A673 (cell line): Measurements from ENCODE around the gene TST. TPM values are rescaled to one million over a fixed set of nuclear protein-coding genes. Genes with fewer than 3 reads are reported as not detected.

Experiments used
- BruUV-seq: library from RNA; stranded (reverse); fragments of 400-500 nt; replicated peaks from 2 replicates; lab custom pipeline; 2021; lab: Mats Ljungman, UMichigan
- CTCF ChIA-PET: fragments of 300-600 bp; sonication (Branson Sonifier 250); formaldehyde crosslinking; loops from one replicate; lab custom pipeline; 2022; ENCODE audit warnings: antibody characterized with exemption; lab: Charles Lee
- POLR2A ChIA-PET: fragments of 300-600 bp; sonication (Branson Sonifier 250); formaldehyde crosslinking; loops from one replicate; lab custom pipeline; 2022; ENCODE audit warnings: antibody characterized with exemption; ENCODE audit not compliant: low non-redundant PET; lab: Charles Lee
- DNase-seq: peaks from one replicate; pipeline ENCODE4 v3.0.0-alpha.2; 2015; ENCODE audit warnings: low spot score
- H3K27ac ChIP-seq: fragments of 200-600 bp; sonication (generic); 2 replicates; pipeline ENCODE4 v1.5.1; 2016; ENCODE audit warnings: mixed run types, low read depth, mild to moderate bottlenecking, mixed read lengths, antibody characterized with exemption, low read length; ENCODE audit not compliant: poor library complexity, severe bottlenecking
- H3K27me3 ChIP-seq: fragments of 200-600 bp; sonication (generic); replicated peaks from 2 replicates; pipeline ENCODE4 v1.6.1; 2017; ENCODE audit warnings: mixed run types, low read depth, mild to moderate bottlenecking, mixed read lengths, antibody characterized with exemption, low read length; ENCODE audit not compliant: insufficient read depth, poor library complexity
- H3K36me3 ChIP-seq: fragments of 200-600 bp; sonication (generic); 2 replicates; pipeline ENCODE4 v1.6.1; 2016; ENCODE audit warnings: mixed run types, mild to moderate bottlenecking, mixed read lengths, antibody characterized with exemption, low read length; ENCODE audit not compliant: insufficient read depth, poor library complexity, severe bottlenecking
- H3K4me1 ChIP-seq: fragments of 200-600 bp; sonication (generic); 2 replicates; pipeline ENCODE4 v1.6.1; 2017; ENCODE audit warnings: mixed run types, mild to moderate bottlenecking, mixed read lengths, antibody characterized with exemption, low read length; ENCODE audit not compliant: insufficient read depth, poor library complexity, severe bottlenecking
- H3K4me3 ChIP-seq: fragments of 200-600 bp; sonication (generic); 2 replicates; pipeline ENCODE4 v1.5.1; 2016; ENCODE audit warnings: low read depth, mixed run types, mild to moderate bottlenecking, mixed read lengths, low read length; ENCODE audit not compliant: poor library complexity, severe bottlenecking
- H3K9me3 ChIP-seq: fragments of 200-600 bp; sonication (generic); 2 replicates; pipeline ENCODE4 v1.6.1; 2016; ENCODE audit warnings: mixed run types, low read depth, mild to moderate bottlenecking, mixed read lengths, antibody characterized with exemption, low read length; ENCODE audit not compliant: poor library complexity, severe bottlenecking
- CTCF ChIP-seq: fragments of 300-800, 200-600 bp; sonication (generic); conservative IDR thresholded peaks from 2 replicates; pipeline ENCODE4 v1.5.1; 2017; ENCODE audit warnings: low read depth, mild to moderate bottlenecking, antibody characterized with exemption, low read length, moderate library complexity, mixed read lengths
- EZH2 ChIP-seq: fragments of 200-600 bp; sonication (generic); IDR thresholded peaks from 2 replicates; pipeline ENCODE4 v1.6.1; 2017; ENCODE audit warnings: borderline replicate concordance, low read depth, mild to moderate bottlenecking, mixed read lengths, antibody characterized with exemption, low read length; ENCODE audit not compliant: poor library complexity, severe bottlenecking
- intact Hi-C: fragments of 100-400 bp; cut with micrococcal nuclease; formaldehyde crosslinking; loops from one replicate; pipeline ENCODE4 v1.10.0; 2022; ENCODE audit not compliant: unreplicated experiment
- total RNA-seq: library from RNA; stranded (reverse); gene quantifications from 2 replicates; pipeline ENCODE4 v1.2.3, GENCODE V29; 2021

TST gene
- total RNA-seq, 1 experiment from 2014 or later = 31.3 TPM

- BruUV-seq = no TSS peak
- no peak for DNase-seq
- intact Hi-C loops = no loop called here
- Histone ChIP-seq H3K36me3 (peaks cover 18% of the 10 kb centered on the region), H3K9me3 (no peaks in the 10 kb centered on the region), H3K4me3 (peak overlapping the region; percentile 98), H3K4me1 (peaks cover 8% of the 10 kb centered on the region), H3K27ac (no peak overlapping the region), H3K27me3 (no peaks in the 10 kb centered on the region)
- no peak for TF ChIP-seq CTCF
- no peak for TF ChIP-seq EZH2
- ChIA-PET CTCF (interaction anchor here (1.5 kb wide), 1 partner anchor 178 kb away, joined by 6 read pairs; no protein-coding TSS in a partner anchor), POLR2A (no interaction called here)
Measured at GRCh38 chr22:37021041-37021440, 1.8 kb upstream of the TST start.

GRCh38 chr22:37020192-37020479 lies 889 bp upstream of the TST start:
- BruUV-seq = TSS peak; percentile 73
- DNase-seq = peak; percentile 63
- H3K36me3 ChIP-seq = peaks cover 10% of the 10 kb centered on the region
- intact Hi-C loops = no loop called here
- H3K27me3 ChIP-seq = no peaks in the 10 kb centered on the region
- peak overlapping the region; percentile 98 for H3K4me3 ChIP-seq
- peak overlapping the region; percentile 93 for H3K27ac ChIP-seq
- ChIA-PET CTCF (interaction anchor here (1.5 kb wide), 1 partner anchor 179 kb away, joined by 6 read pairs; no protein-coding TSS in a partner anchor), POLR2A (no interaction called here)
- H3K4me1 ChIP-seq = peaks cover 8% of the 10 kb centered on the region
- no peaks in the 10 kb centered on the region for H3K9me3 ChIP-seq
- TF ChIP-seq EZH2 = no peak
- no peak for TF ChIP-seq CTCF

GRCh38 chr22:37018815-37019308 lies 385 bp downstream of the TST start:
- BruUV-seq = TSS peak; percentile 30
- Histone ChIP-seq H3K4me3 (peak overlapping the region; percentile 98), H3K4me1 (peaks cover 8% of the 10 kb centered on the region), H3K27me3 (no peaks in the 10 kb centered on the region), H3K27ac (peak overlapping the region; percentile 93), H3K36me3 (no peaks in the 10 kb centered on the region), H3K9me3 (no peaks in the 10 kb centered on the region)
- DNase-seq = peak; percentile 59
- POLR2A ChIA-PET = no interaction called here
- TF ChIP-seq CTCF (no peak), EZH2 (no peak)
- CTCF ChIA-PET = interaction anchor here (0.5 kb wide), 1 partner anchor 72 kb away, joined by 4 read pairs; no protein-coding TSS in a partner anchor
- intact Hi-C loops = no loop called here
